A673 (cell line): ENCODE data around the gene IL25.
"Not testable (repeated sequence)": the region's sequence is repeated elsewhere in the genome, so short reads cannot be mapped to it uniquely, and the experiment has no call there.

Experiments used
- EZH2 ChIP-seq: fragments of 200-600 bp; sonication (generic); IDR thresholded peaks from 2 replicates; pipeline ENCODE4 v1.6.1; 2017; ENCODE audit warnings: borderline replicate concordance, low read depth, mild to moderate bottlenecking, mixed read lengths, antibody characterized with exemption, low read length; ENCODE audit not compliant: poor library complexity, severe bottlenecking
- TF ChIP-seq, protein P1 (sequence below): fragments of 300-800, 200-600 bp; sonication (generic); conservative IDR thresholded peaks from 2 replicates; pipeline ENCODE4 v1.5.1; 2017; ENCODE audit warnings: low read depth, mild to moderate bottlenecking, antibody characterized with exemption, low read length, moderate library complexity, mixed read lengths

DNA sequence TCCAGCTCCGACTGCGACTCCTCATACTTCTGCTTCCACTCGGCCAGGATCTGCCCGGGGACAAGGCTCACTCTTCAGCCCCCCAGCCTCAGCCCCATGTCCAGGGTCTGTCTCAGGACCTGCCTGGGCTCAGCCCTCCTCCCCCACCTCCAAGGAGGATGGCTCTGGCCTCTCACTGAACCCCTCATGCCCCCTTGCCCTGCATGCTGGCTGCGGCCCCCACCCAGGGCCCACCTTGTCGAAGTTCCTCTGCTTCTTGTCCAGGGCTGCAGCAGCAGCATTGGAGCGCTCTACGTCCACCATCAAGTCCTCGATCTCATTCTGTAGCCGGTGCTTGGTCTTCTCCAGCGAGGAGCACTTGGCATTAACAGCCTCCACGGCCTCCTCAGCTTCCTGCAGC is 44.7 kb downstream of the IL25 start:
- TF ChIP-seq, protein P1, sequence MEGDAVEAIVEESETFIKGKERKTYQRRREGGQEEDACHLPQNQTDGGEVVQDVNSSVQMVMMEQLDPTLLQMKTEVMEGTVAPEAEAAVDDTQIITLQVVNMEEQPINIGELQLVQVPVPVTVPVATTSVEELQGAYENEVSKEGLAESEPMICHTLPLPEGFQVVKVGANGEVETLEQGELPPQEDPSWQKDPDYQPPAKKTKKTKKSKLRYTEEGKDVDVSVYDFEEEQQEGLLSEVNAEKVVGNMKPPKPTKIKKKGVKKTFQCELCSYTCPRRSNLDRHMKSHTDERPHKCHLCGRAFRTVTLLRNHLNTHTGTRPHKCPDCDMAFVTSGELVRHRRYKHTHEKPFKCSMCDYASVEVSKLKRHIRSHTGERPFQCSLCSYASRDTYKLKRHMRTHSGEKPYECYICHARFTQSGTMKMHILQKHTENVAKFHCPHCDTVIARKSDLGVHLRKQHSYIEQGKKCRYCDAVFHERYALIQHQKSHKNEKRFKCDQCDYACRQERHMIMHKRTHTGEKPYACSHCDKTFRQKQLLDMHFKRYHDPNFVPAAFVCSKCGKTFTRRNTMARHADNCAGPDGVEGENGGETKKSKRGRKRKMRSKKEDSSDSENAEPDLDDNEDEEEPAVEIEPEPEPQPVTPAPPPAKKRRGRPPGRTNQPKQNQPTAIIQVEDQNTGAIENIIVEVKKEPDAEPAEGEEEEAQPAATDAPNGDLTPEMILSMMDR: not testable (repeated sequence)
- not testable (repeated sequence) for TF ChIP-seq EZH2
